ENCODE measurements around the gene KCNMA1. TPM values are rescaled to one million over a fixed set of nuclear protein-coding genes. Genes with fewer than 3 reads are reported as not detected.

The KCNMA1 gene
- total and polyA plus RNA-seq, 3 donors from 2014 or later = 13.6 to 36.1 (median 24.7) TPM

DNA sequence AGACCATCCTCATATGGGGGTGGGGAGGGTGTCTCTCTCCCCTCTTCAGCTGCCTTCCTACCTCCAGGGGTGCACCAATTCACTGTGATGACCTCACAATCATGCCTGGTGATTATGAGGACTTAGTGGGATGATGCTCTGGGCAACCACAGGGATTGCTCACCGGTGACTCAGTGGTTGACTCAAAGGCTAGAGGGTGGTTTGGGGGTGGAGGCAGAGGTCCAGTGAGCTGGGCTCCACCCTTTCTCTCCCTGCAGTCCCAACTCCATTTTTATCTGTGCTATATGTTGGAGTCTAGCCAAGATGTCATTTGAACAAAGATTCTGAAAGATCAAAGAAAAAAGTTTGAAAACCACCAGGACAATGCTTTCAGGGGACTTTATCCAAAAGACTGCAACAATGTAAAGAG, 286.9 kb downstream of the KCNMA1 start:
- H3K4me3 ChIP-seq = no peak overlapping the region
- H3K27ac ChIP-seq = no peak overlapping the region
- no peaks in the 10 kb centered on the region for H3K27me3 ChIP-seq
- no peak for DNase-seq
- intact Hi-C loops (cut with DNase I; ENCODE audit: low total_unique reads) = no loop called here
- H3K4me1 ChIP-seq = no peaks in the 10 kb centered on the region
- H3K9me3 ChIP-seq = no peaks in the 10 kb centered on the region
- TF ChIP-seq CTCF (IDR thresholded peaks at IDR 0.05) (no peak), POLR2A (IDR thresholded peaks at IDR 0.05) (no peak)
- whole genome bisulfite sequencing, 2 donors = 41 to 45% methylated on average over 1 of the region's 1 CpG
- no peaks in the 10 kb centered on the region for H3K36me3 ChIP-seq (ENCODE audit: low read depth, missing control alignments)

DNA sequence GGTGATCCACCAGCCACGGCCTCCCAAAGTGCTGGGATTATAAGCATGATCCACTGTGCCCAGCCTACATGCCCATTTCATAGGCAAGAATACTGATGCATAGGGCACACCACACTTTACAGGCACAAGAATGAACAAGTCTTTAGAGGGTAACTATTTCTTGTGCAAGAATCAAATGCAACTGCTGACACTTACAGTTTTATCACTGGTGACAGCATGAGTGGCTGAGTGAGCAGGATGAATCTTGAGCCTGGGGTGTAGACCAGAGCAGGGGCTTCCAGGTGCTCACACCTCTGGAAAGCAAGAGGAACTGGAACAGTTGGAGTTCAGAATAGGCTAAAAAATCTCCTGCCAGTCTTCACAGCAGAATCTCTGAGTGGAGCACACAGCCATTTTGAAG, 287.5 kb downstream of the KCNMA1 start:
- no peaks in the 10 kb centered on the region for H3K4me1 ChIP-seq
- no peak for DNase-seq
- 88 to 94% methylated on average over 1 of the region's 1 CpG for WGBS, 2 donors
- no peak overlapping the region for H3K4me3 ChIP-seq
- no peaks in the 10 kb centered on the region for H3K27me3 ChIP-seq
- no peaks in the 10 kb centered on the region for H3K36me3 ChIP-seq (ENCODE audit: low read depth, missing control alignments)
- H3K9me3 ChIP-seq = no peaks in the 10 kb centered on the region
- TF ChIP-seq POLR2A (IDR thresholded peaks at IDR 0.05) = no peak
- no peak for TF ChIP-seq CTCF (IDR thresholded peaks at IDR 0.05)
- intact Hi-C loops (cut with DNase I; ENCODE audit: low total_unique reads) = no loop called here
- no peak overlapping the region for H3K27ac ChIP-seq

GRCh38 chr10:77349226-77349625, 288.4 kb downstream of the KCNMA1 start:
- no peak for DNase-seq
- intact Hi-C loops (cut with DNase I; ENCODE audit: low total_unique reads) = no loop called here
- no peak overlapping the region for H3K27ac ChIP-seq

GRCh38 chr10:77348751-77349150, 288.9 kb downstream of the KCNMA1 start:
- Histone ChIP-seq H3K36me3 (ENCODE audit: low read depth, missing control alignments) (no peaks in the 10 kb centered on the region), H3K9me3 (no peaks in the 10 kb centered on the region), H3K4me1 (no peaks in the 10 kb centered on the region), H3K4me3 (no peak overlapping the region), H3K27me3 (no peaks in the 10 kb centered on the region), H3K27ac (no peak overlapping the region)
- DNase-seq = no peak
- no peak for TF ChIP-seq CTCF (IDR thresholded peaks at IDR 0.05)
- no peak for TF ChIP-seq POLR2A (IDR thresholded peaks at IDR 0.05)
- WGBS, 2 donors = 72 to 80% methylated on average over 2 of the region's 2 CpGs
- intact Hi-C loops (cut with DNase I; ENCODE audit: low total_unique reads) = no loop called here

More at GRCh38 chr10:77349226-77349625, 288.4 kb downstream of the KCNMA1 start:
- no peaks in the 10 kb centered on the region for H3K4me1 ChIP-seq
- no peaks in the 10 kb centered on the region for H3K9me3 ChIP-seq
- H3K4me3 ChIP-seq = no peak overlapping the region
- no peak for TF ChIP-seq POLR2A (IDR thresholded peaks at IDR 0.05)
- no peak for TF ChIP-seq CTCF (IDR thresholded peaks at IDR 0.05)
- H3K27me3 ChIP-seq = no peaks in the 10 kb centered on the region
- no peaks in the 10 kb centered on the region for H3K36me3 ChIP-seq (ENCODE audit: low read depth, missing control alignments)
- WGBS, 2 donors = 51 to 65% methylated on average over 2 of the region's 2 CpGs

GRCh38 chr10:77348082-77348481, 289.5 kb downstream of the KCNMA1 start:
- 93 to 94% methylated on average over 6 of the region's 6 CpGs for WGBS, 2 donors

More at GRCh38 chr10:77348082-77348481, 289.5 kb downstream of the KCNMA1 start:
- H3K27ac ChIP-seq = no peak overlapping the region
- H3K4me1 ChIP-seq = no peaks in the 10 kb centered on the region
- no peak for DNase-seq
- H3K36me3 ChIP-seq (ENCODE audit: low read depth, missing control alignments) = no peaks in the 10 kb centered on the region
- intact Hi-C loops (cut with DNase I; ENCODE audit: low total_unique reads) = no loop called here
- H3K4me3 ChIP-seq = no peak overlapping the region
- H3K27me3 ChIP-seq = no peaks in the 10 kb centered on the region
- TF ChIP-seq CTCF (IDR thresholded peaks at IDR 0.05) (no peak), POLR2A (IDR thresholded peaks at IDR 0.05) (no peak)
- H3K9me3 ChIP-seq = no peaks in the 10 kb centered on the region
